GM21576 (cell line): ENCODE data around the gene ZNF705A.
"Not testable (repeated sequence)": the region's sequence is repeated elsewhere in the genome, so short reads cannot be mapped to it uniquely, and the experiment has no call there.

ENCODE experiments used
- ATAC-seq: cut with Tn5 transposase; IDR thresholded peaks from one replicate; pipeline ENCODE4 v1.9.1; 2021; ENCODE audit warnings: mild to moderate bottlenecking, moderate library complexity; ENCODE audit not compliant: unreplicated experiment

The ZNF705A gene

GRCh38 chr12:8156845-8157244 is at the start of gene ZNF705A:
ZNF705A (plus strand) TSS chr12:8157015; CDS start chr12:8172626, 15,611 bp downstream.
- no peak for ATAC-seq

DNA sequence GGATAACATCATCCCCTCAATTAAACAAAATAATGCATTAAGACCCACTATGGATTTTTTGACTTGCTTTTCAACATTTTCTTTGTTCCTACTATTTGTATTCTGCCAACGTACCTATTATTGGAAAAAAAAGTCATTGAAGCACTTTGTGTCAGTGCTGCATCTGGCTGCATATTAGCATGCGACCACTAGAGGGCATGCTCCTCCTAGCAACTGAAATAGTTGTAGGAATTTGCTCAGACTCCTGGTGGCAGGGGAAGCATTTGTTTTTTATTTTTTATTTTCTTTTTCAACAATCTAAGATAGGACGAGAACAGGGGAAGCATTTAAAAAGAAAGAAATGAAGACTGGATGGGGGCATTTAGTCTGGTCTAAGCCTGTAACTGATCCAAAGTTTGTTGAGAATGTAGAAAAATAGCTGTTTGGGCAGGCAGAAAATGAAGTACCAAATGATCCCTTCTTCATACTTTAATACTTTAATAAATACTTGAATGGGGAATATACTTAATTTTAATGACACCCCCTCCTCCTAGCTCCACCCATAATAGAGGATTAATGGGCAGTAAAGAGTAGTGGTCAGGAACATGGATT is 47.9 kb upstream of the ZNF705A start:
- ATAC-seq = no peak

DNA sequence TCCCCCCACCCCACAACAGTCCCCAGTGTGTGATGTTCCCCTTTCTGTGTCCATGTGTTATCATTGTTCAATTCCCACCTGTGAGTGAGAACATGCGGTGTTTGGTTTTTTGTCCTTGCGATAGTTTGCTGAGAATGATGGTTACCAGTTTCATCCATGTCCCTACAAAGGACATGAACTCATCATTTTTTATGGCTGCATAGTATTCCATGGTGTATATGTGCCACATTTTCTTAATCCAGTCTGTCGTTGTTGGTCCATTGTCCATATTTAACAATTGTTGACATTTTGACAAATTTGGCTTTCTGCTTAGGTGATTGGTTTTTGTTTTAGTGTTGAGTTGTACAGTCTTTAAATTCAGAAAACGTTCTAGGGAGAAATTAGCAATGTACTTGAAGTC is 43.7 kb upstream of the ZNF705A start:
- ATAC-seq = not testable (repeated sequence)

- no peak for ATAC-seq
Measured at GRCh38 chr12:8120072-8120713, 36.6 kb upstream of the ZNF705A start.

DNA sequence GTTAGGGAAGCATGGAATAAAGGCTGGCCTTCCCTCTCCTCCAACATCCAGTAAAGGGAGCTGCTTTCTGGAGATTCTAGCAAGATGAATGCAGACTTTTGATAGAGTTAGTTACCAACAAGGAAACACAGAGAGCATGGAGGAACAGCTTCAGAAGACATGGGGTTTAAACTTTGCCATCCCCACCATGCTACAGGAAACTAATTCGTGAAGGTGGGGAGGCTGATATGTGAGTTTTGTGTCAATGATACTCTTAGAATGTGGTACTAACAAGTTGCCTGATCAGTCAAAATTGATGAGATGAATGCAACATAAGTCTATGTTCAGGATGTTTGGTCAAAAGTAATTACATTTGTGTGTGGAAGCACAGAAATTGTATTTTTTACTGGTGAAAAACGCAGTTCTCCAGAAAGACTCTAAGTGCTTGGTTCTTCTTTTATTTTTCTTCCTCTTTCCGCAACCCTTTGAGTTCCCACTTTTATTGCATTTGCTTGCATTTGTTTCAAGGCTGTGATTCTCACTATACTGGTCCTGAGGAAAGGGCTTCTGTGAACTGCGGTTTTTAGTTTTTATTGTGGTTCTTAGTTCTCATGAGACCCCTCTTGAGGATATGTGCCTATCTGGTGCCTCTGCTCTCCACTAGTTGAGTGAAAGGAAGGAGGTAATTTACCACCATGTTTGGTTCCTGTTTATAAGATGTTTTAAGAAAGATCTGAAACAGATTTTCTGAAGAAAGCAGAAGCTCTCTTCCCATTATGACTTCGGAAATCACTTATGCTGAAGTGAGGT is 33.5 kb upstream of the ZNF705A start, which contains the start of gene CLEC4A:
Gene CLEC4A, plus strand, starts transcription at position 494 of the 789 bp plus-strand sequence. Its CDS starts 262 bp downstream, at position 756.
- no peak for ATAC-seq

DNA sequence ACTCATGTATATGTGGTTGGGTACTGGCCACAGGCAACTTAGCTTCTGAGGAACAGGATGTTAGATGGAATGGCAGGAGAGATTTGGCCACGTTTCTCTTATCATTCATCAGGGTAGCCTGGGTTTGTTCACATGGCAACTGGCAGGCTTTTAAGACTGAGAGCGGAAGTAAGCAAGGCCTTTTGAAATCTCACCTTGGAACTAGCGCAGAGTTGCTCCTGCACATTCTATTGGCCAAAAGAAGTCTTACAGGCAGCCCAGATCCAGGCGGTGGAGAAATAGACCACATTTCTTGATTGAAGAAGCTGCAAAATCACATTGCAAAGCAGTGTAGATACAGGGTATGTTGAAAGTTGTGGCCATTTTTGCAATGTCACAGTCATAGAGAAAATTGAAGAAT is 29.7 kb upstream of the ZNF705A start:
- ATAC-seq = no peak

DNA sequence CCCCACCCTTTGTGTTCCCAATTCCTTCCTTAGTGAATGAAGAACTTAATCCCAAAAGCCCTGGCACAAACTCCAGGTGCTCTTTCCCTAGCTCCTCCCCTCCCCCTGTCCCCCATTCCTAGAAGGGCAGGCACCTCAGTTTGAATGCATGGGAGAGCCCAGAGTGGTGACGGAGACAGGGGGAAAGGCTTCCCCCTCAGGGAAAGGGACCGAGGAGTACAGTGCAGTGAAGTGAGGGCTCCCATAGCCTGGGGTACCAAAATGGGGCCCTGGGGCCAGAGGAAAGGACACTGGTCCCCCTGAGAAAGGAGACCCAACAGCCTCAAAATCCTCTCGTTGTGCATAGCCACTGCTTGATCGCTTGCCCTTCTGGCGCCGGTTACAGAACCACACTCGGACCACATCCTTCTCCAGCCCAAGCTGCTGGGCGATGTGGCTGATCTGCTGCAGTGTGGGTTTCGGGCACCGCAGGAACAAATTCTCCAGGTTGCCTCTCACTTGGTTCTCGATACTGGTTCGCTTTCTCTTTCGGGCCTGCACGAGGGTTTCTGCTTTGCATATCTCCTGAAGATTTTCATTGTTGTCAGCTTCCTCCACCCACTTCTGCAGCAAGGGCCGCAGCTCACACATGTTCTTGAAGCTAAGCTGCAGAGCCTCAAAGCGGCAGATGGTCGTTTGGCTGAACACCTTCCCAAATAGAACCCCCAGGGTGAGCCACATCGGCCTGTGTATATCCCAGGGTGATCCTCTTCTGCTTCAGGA is 23.0 kb upstream of the ZNF705A start:
- not testable (repeated sequence) for ATAC-seq

DNA sequence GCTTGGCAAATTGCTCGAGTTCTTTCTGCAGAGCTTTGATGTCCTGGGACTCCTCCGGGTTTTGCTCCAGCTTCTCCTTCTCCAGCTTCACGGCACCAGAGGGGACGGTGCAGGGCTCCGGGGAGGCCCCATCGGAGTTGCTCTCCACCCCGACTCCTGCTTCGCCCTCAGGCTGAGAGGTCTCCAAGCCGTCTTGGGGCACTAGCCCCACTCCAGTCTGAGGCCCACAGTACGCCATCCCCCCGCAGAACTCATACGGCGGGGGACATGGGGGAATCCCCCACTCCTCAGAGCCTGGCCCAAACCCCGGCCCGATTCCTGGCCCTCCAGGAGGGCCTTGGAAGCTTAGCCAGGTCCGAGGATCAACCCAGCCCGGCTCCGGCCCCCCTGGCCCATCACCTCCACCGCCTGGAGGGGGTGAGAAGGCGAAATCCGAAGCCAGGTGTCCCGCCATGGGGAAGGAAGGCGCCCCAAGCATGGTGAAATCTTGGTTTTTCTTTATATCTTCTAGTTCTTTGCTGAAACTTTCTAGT is 22.4 kb upstream of the ZNF705A start:
- not testable (repeated sequence) for ATAC-seq

DNA sequence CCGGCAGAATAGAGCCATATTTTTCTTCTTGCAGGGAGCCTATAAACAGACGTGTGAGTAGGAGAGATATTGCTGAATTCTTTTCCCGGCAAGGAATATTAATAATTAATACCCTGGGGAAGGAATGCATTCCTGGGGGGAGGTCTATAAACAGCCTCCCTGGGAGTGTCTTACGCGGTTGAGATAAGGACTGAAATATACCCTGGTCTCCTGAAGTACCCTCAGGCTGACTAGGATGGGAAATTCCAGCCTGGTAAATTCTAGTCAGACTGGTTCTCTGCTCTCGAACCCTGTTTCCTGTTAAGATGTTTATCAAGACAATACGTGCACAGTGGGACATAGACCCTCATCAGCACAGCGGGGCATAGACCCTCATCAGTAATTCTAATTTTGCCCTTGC is 15.2 kb upstream of the ZNF705A start:
- ATAC-seq = not testable (repeated sequence)

DNA sequence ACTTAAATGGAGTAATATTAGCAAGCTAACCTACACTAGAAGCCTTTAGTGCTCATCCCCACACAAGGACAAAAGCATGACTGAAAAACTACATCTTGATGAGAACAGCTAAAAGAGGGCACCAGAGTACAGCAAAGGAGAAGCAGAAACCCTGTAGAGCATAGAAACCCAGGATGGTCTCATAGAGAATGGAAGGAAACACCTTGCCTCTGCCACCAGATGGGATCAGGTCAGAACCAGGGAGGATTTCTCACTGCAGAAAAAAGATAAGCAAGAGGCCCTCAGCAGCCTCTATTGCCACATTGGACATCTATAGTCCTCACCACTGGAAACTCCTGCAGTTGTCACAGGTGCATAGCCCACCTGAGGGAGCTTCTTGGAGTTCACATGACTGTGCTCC is 13.6 kb upstream of the ZNF705A start:
- ATAC-seq = no peak

DNA sequence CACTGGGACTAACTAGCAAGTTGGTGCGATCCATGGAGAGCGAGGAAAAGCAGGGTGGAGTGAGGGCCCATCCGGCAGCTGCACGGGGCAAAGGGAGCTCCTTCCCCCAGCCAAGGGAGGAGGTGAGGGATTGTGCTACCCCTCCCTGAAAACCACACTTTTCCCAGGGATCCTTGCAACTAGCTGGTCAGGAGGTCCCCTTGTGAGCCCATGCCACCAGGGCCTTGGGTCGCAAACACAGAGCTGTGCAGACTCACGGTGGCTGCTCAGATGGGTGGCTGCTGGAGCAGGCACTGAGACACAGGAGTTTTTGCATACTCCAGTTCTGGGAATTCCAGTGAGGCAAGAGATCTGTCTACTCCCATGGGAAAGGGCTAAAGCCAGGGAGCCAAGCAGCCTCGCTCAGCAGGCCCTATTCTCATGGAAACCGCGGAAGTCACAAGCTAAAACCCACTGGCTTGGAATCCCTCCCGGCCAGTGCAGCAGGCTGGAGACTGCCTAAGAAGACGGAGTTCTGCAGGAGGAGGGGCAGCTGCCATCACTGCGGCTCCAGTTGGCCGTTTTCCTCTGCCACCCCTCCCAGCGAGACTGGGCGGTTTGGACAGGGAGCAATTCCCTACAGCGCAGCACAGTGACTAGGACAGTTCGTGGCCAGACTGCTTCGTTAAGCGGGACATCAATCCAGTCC is 10.9 kb upstream of the ZNF705A start:
- no peak for ATAC-seq

DNA sequence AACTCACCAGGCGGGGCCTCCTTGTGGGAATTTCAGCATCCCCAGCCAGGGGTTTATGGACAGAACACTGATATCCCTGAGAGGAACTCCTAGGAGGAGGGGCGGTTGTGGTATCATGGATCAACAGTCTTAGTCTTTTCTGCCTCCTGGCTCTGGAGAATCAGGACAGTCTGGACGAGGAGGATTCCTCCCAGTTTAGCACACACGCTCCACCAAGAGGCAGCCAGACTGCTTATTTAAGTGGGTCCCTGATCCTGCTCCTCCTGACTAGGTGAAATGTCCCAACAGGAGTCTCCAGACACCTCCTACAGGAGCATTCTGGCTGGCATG is 10.4 kb upstream of the ZNF705A start:
- no peak for ATAC-seq

GRCh38 chr12:8154526-8154925 is 2.3 kb upstream of the ZNF705A start:
- ATAC-seq = no peak

GRCh38 chr12:8156416-8156815 is 399 bp upstream of the ZNF705A start:
- no peak for ATAC-seq

- no peak for ATAC-seq
Measured at GRCh38 chr12:8157484-8158198, 826 bp downstream of the ZNF705A start.

- not testable (repeated sequence) for ATAC-seq
Measured at GRCh38 chr12:8172911-8173310, 16.1 kb downstream of the ZNF705A start.

DNA sequence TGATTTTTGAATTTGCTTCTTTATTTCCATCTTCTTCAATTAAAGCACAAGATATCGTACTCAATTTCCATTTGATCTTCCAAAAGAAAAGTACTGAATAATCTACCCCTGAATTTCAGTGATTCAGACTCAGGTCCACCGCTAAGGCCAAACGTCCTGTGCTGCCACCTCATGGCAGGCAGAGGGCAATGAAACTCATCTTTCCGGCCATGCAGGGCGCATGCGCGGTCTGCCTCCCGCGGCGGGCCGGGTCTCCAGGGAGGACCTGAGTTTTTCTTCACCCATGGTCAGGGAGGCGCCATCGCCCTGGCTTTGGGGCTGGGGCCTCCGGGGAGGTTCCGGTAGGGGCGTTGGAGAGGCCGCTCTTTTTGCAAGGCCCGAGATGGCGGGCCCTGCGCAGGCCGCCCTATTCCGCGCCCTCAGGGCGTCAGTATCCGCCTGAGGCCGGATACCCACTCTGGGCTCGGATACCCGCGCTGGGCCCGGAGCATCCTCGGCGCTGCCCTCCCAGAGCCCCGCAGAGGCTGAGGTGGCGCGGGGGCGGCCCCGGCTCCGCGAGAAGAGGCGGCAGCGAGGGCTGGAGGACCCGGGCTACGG is 23.3 kb downstream of the ZNF705A start:
- not testable (repeated sequence) for ATAC-seq

- ATAC-seq = not testable (repeated sequence)
Measured at GRCh38 chr12:8181271-8181670, 24.5 kb downstream of the ZNF705A start.

DNA sequence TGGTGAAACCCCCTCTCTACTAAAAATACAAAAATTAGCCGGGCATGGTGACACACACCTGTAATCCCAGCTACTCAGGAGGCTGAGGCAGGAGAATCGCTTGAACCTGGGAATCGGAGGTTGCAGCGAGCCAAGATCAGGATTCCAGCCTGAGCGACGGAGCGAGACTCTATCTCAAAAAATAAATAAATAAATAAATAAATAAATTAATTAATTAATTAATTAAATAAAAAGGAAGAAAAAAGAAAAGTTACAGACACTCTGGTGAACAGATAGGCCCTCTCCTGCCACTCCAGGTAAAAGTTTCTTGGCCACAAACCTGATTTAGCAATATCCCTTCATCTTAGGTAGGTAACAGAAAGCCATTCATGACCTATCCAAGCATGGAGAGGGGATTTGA is 26.1 kb downstream of the ZNF705A start:
- ATAC-seq = not testable (repeated sequence)
